Upper lobe of right lung (tissue), 1 donor: Measurements from ENCODE around the gene TNFRSF6B. TPM values are rescaled to one million over a fixed set of nuclear protein-coding genes. Genes with fewer than 3 reads are reported as not detected.

Experiments used
- ATAC-seq: fragments of 200-7000 bp; cut with Tn5 transposase; one replicate; pipeline ENCODE4 v1.9.1; 2020; ENCODE audit warnings: mild to moderate bottlenecking, moderate library complexity
- DNase-seq: peaks from one replicate; pipeline ENCODE4 v3.0.0-alpha.2; 2020
- H3K27ac ChIP-seq: fragments of 200-600 bp; one replicate; pipeline ENCODE4 v1.8.0; 2022
- H3K27me3 ChIP-seq: fragments of 200-600 bp; one replicate; pipeline ENCODE4 v1.8.0; 2022; ENCODE audit warnings: mild to moderate bottlenecking
- H3K36me3 ChIP-seq: fragments of 200-600 bp; one replicate; pipeline ENCODE4 v1.8.0; 2022
- H3K4me1 ChIP-seq: fragments of 200-600 bp; one replicate; pipeline ENCODE4 v1.8.0; 2022
- H3K4me3 ChIP-seq: fragments of 200-600 bp; one replicate; pipeline ENCODE4 v1.8.0; 2022; ENCODE audit warnings: mild to moderate bottlenecking
- H3K9me3 ChIP-seq: fragments of 200-600 bp; one replicate; pipeline ENCODE4 v1.8.0; 2022
- CTCF ChIP-seq: fragments of 200-600 bp; IDR thresholded peaks from one replicate; pipeline ENCODE4 v1.8.0; 2022; ENCODE audit warnings: antibody characterized with exemption
- intact Hi-C: fragments of 100-400 bp; cut with DNase I; formaldehyde crosslinking; loops from one replicate; pipeline ENCODE4 v1.11.0; 2022
- total RNA-seq: library from RNA; stranded (reverse); fragmentation: NEBNext Ultra II Directional; extraction: Animal tissue kit (Norgen Biotek cat#: 25700); gene quantifications from one replicate; pipeline ENCODE4 v1.2.1, GENCODE V29; 2021
- donor health status: DM: no; HTN: yes; CAD: no; lungs with severe emphysema.

Gene TNFRSF6B
- total RNA-seq, 1 donor from 2014 or later: 14.4 TPM

DNA sequence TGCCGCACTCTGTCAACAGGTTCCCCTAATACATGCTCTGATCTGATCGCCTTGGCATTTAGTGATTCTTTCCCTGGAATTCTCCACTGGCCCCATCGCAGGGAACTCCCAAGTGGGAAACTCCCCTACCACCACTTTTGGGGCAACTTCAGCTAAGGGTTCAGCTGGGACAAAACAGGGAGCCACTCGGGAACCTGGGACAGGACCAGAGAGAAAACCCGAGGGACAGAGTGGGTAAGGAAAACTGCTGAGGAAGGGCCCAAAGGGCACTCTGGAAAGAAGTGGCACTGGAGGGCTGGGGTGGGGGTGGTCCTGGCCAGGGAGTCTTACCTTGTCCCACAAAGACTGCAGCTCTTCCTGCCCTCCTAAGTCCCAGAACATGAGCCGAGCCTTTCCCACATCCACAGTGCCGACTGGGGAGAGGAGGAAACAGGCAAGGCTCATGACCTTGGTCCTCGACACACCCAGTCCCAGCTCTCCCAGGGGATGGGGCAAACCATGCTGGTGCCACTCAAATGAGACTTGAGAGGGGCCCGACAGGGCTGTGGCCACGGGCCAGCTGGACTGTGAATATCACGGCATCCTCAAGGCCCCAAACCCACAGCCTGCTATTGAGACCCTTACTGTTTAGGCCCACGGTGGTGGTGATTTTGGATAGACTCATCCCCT lies 9.7 kb downstream of the TNFRSF6B start:
- no peak for TF ChIP-seq CTCF
- Histone ChIP-seq H3K4me3 (peak overlapping the region; percentile 75), H3K36me3 (peaks cover 53% of the 10 kb centered on the region), H3K4me1 (peaks cover 24% of the 10 kb centered on the region), H3K27me3 (no peaks in the 10 kb centered on the region), H3K9me3 (no peaks in the 10 kb centered on the region), H3K27ac (peak overlapping the region; percentile 93)
- DNase-seq: no peak
- intact Hi-C loops: no loop called here
- no peak for ATAC-seq

GRCh38 chr20:63706852-63707557 lies 10.6 kb downstream of the TNFRSF6B start:
- peak overlapping the region; percentile 75 for H3K4me3 ChIP-seq
- peak overlapping the region; percentile 93 for H3K27ac ChIP-seq
- peaks cover 62% of the 10 kb centered on the region for H3K36me3 ChIP-seq
- peak; percentile 27 for TF ChIP-seq CTCF
- ATAC-seq: peak; percentile 51
- H3K4me1 ChIP-seq: peaks cover 24% of the 10 kb centered on the region
- H3K9me3 ChIP-seq: no peaks in the 10 kb centered on the region
- no peaks in the 10 kb centered on the region for H3K27me3 ChIP-seq
- DNase-seq: peak; percentile 83
- intact Hi-C loops: no loop called here

- peak within 1 kb of the TSS; percentile 93 for H3K27ac ChIP-seq
- no peak for TF ChIP-seq CTCF
- ATAC-seq (peak; percentile 97), DNase-seq (peak; percentile 96)
- H3K4me1 ChIP-seq: peaks cover 24% of the 10 kb centered on the region
- no peaks in the 10 kb centered on the region for H3K27me3 ChIP-seq
- H3K36me3 ChIP-seq: peaks cover 69% of the 10 kb centered on the region
- intact Hi-C loops: no loop called here
- H3K9me3 ChIP-seq: no peaks in the 10 kb centered on the region
- peak within 1 kb of the TSS; percentile 75 for H3K4me3 ChIP-seq
Observed at GRCh38 chr20:63707558-63708300, 11.3 kb downstream of the TNFRSF6B start, which contains the start of the genes ARFRP1 and ZGPAT. Gene ARFRP1 (minus strand): TSS chr20:63707976. CDS start chr20:63707091, 885 bp downstream. Gene ZGPAT (plus strand): TSS chr20:63708039. CDS start chr20:63708581, 542 bp downstream.

- DNase-seq (peak; percentile 66), ATAC-seq (no peak)
- no peak for TF ChIP-seq CTCF
- Histone ChIP-seq H3K27ac (peak overlapping the region; percentile 93), H3K4me3 (peak overlapping the region; percentile 75), H3K9me3 (no peaks in the 10 kb centered on the region), H3K36me3 (peaks cover 73% of the 10 kb centered on the region), H3K27me3 (no peaks in the 10 kb centered on the region), H3K4me1 (peaks cover 24% of the 10 kb centered on the region)
- intact Hi-C loops: no loop called here
Observed at GRCh38 chr20:63708301-63709148, 12.1 kb downstream of the TNFRSF6B start.

GRCh38 chr20:63709149-63709527 lies 12.7 kb downstream of the TNFRSF6B start:
- DNase-seq (no peak), ATAC-seq (no peak)
- no peak for TF ChIP-seq CTCF
- Histone ChIP-seq H3K4me3 (peak overlapping the region; percentile 75), H3K27ac (no peak overlapping the region), H3K36me3 (peaks cover 67% of the 10 kb centered on the region), H3K27me3 (no peaks in the 10 kb centered on the region), H3K4me1 (peaks cover 24% of the 10 kb centered on the region), H3K9me3 (no peaks in the 10 kb centered on the region)
- intact Hi-C loops: no loop called here
